Gastroesophageal sphincter (tissue), 3 donors: ENCODE data around the gene NYAP1.

Source experiments
- POLR2A ChIP-seq, 2 donors: fragments of 450-650 bp; IDR thresholded peaks; one replicate each; pipeline ENCODE4 v1.6.1; 2017; ENCODE audit warnings: antibody characterized with exemption in 2 of 2, mild to moderate bottlenecking in 2 of 2, moderate library complexity in 1 of 2
- TF ChIP-seq, protein P1 (sequence below), 4 experiments: fragments of 200-600 bp in 2 of 4; fragments of 450-650 bp in 2 of 4; sonication (generic) in 1 of 4; IDR thresholded peaks; one replicate each; pipeline ENCODE4 v1.5.1; 2017 to 2019; ENCODE audit warnings: antibody characterized with exemption in 4 of 4, mild to moderate bottlenecking in 2 of 4, moderate library complexity in 2 of 4

DNA sequence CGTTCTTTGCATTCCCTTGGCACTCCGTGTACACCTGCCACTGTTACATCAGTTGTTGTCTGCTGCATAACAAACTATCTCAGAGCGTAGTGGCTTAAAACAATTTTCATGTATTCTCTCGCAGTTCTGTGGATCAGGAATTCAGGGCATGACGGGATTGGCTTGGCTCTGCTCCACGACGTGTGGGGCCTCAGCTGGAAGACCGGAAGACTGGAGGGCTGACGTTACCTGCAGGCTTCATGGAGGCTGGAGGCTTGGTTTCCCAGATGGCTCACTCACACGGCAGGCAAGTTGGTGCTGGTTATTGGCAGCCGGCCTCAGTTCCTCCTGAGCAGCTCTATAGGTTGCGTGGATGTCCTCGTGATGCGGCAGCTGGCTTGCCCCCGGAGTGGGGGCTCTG is 25.5 kb downstream of the NYAP1 start:
- TF ChIP-seq, protein P1, sequence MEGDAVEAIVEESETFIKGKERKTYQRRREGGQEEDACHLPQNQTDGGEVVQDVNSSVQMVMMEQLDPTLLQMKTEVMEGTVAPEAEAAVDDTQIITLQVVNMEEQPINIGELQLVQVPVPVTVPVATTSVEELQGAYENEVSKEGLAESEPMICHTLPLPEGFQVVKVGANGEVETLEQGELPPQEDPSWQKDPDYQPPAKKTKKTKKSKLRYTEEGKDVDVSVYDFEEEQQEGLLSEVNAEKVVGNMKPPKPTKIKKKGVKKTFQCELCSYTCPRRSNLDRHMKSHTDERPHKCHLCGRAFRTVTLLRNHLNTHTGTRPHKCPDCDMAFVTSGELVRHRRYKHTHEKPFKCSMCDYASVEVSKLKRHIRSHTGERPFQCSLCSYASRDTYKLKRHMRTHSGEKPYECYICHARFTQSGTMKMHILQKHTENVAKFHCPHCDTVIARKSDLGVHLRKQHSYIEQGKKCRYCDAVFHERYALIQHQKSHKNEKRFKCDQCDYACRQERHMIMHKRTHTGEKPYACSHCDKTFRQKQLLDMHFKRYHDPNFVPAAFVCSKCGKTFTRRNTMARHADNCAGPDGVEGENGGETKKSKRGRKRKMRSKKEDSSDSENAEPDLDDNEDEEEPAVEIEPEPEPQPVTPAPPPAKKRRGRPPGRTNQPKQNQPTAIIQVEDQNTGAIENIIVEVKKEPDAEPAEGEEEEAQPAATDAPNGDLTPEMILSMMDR (IDR thresholded peaks at IDR 0.05), result no peak
- no peak for TF ChIP-seq POLR2A (IDR thresholded peaks at IDR 0.05)
